Liver (tissue), 9 donors: ENCODE results near the gene STK11IP. TPM values are rescaled to one million over a fixed set of nuclear protein-coding genes. Genes with fewer than 3 reads are reported as not detected.

Experiments
- DNase-seq: peaks from one replicate; pipeline ENCODE4 v3.0.0-alpha.2; 2017; ENCODE audit warnings: low spot score
- H3K27ac ChIP-seq, 2 donors: one replicate each; pipeline ENCODE4 v1.7.0; 2013; ENCODE audit warnings: inconsistent platforms in 2 of 2, low read length in 2 of 2, control low read depth in 1 of 2, low read depth in 1 of 2, mild to moderate bottlenecking in 1 of 2
- H3K27me3 ChIP-seq, 4 donors: one replicate each; pipeline versions ENCODE4 v1.6.1 to v1.7.0; 2013; ENCODE audit warnings: low read length in 3 of 4, inconsistent platforms in 1 of 4, mild to moderate bottlenecking in 1 of 4, moderate library complexity in 1 of 4; ENCODE audit not compliant: control insufficient read depth in 4 of 4, insufficient read depth in 4 of 4
- H3K36me3 ChIP-seq, 4 donors: one replicate each; pipeline versions ENCODE4 v1.6.1 to v1.7.0; 2013; ENCODE audit warnings: low read length in 3 of 4, mild to moderate bottlenecking in 3 of 4, low read depth in 1 of 4, moderate library complexity in 1 of 4; ENCODE audit not compliant: control insufficient read depth in 4 of 4, insufficient read depth in 3 of 4
- H3K4me1 ChIP-seq, 4 donors: one replicate each; pipeline versions ENCODE4 v1.6.1 to v1.7.0; 2013; ENCODE audit warnings: low read length in 3 of 4, mild to moderate bottlenecking in 3 of 4, moderate library complexity in 1 of 4; ENCODE audit not compliant: control insufficient read depth in 4 of 4, insufficient read depth in 4 of 4
- H3K4me3 ChIP-seq, 3 donors: one replicate each; pipeline versions ENCODE4 v1.6.1 to v1.7.0; 2013; ENCODE audit warnings: low read length in 3 of 3, control low read depth in 1 of 3, low read depth in 1 of 3, mild to moderate bottlenecking in 1 of 3
- H3K9ac ChIP-seq, 2 donors: one replicate each; pipeline ENCODE4 v1.7.0; 2013; ENCODE audit warnings: low read length in 2 of 2, mild to moderate bottlenecking in 2 of 2, moderate library complexity in 2 of 2, control low read depth in 1 of 2, low read depth in 1 of 2
- H3K9me3 ChIP-seq, 4 donors: one replicate each; pipeline versions ENCODE4 v1.6.1 to v1.7.0; 2013; ENCODE audit warnings: low read length in 3 of 4; ENCODE audit not compliant: control insufficient read depth in 4 of 4
- EGR1 ChIP-seq, 2 donors: IDR thresholded peaks; 2 replicates each; pipeline ENCODE4 v1.6.1; 2016 to 2018; ENCODE audit warnings: antibody characterized with exemption in 2 of 2, low read depth in 2 of 2
- FOXA1 ChIP-seq: IDR thresholded peaks from 2 replicates; pipeline ENCODE4 v1.6.1; 2016; ENCODE audit warnings: antibody characterized with exemption
- FOXA2 ChIP-seq: IDR thresholded peaks from 2 replicates; pipeline ENCODE4 v1.6.1; 2016; ENCODE audit warnings: antibody characterized with exemption
- HNF4A ChIP-seq, 2 donors: conservative IDR thresholded peaks; 2 replicates each; pipeline ENCODE4 v1.6.1; 2016; ENCODE audit warnings: antibody characterized with exemption in 2 of 2, mild to moderate bottlenecking in 2 of 2
- JUND ChIP-seq, 2 donors: IDR thresholded peaks; 2 replicates each; pipeline ENCODE4 v1.6.1; 2016; ENCODE audit warnings: antibody characterized with exemption in 2 of 2
- NR2F2 ChIP-seq: IDR thresholded peaks from 2 replicates; pipeline ENCODE4 v1.6.1; 2016; ENCODE audit warnings: antibody characterized with exemption
- REST ChIP-seq: IDR thresholded peaks from 2 replicates; pipeline ENCODE4 v1.6.1; 2016; ENCODE audit warnings: antibody characterized with exemption, mild to moderate bottlenecking
- YY1 ChIP-seq: IDR thresholded peaks from 2 replicates; pipeline ENCODE4 v1.6.1; 2016; ENCODE audit warnings: antibody characterized with exemption, mild to moderate bottlenecking
- ZBTB33 ChIP-seq: IDR thresholded peaks from 2 replicates; pipeline ENCODE4 v1.6.1; 2016; ENCODE audit warnings: antibody characterized with exemption
- WGBS: extraction: QIAGEN DNeasy Blood & Tissue Kit; methylation state at CpG from one replicate; pipeline ENCODE4 v1.1.7; 2013; 5-methylcytosine and 5-hydroxymethylcytosine counted together
- polyA plus RNA-seq, 2 donors: library from polyadenylated mRNA; stranded (reverse) in 1 of 2; unstranded in 1 of 2; fragments of 200-250 nt in 1 of 2; fragments of >200 nt in 1 of 2; fragmentation: Nextera tagmentation in 1 of 2; extraction: Ambion mirVana in 1 of 2; gene quantifications; one replicate each; pipeline versions ENCODE4 v1.2.1 to v1.2.3, GENCODE V29; 2013 to 2015
- total RNA-seq, 2 donors: library from RNA; depleted of rRNA; stranded (reverse); fragments of >200 nt; gene quantifications; one replicate each; pipeline ENCODE4 v1.2.3, GENCODE V29; 2014
- donor health status: healthy.
- donor health status: healthy.
- donor health status: healthy.
- donor health status: healthy.
- donor health status: healthy.

Gene STK11IP
- total and polyA plus RNA-seq, 4 donors = 2.9 to 8.4 (median 6.4) TPM

GRCh38 chr2:219591091-219591490 lies 6.6 kb upstream of the STK11IP start:
- no peak overlapping the region for H3K9ac ChIP-seq
- H3K27ac ChIP-seq = no peak overlapping the region
- no peaks in the 10 kb centered on the region for H3K9me3 ChIP-seq
- no peak overlapping the region for H3K4me3 ChIP-seq
- DNase-seq = no peak
- H3K4me1 ChIP-seq = no peaks in the 10 kb centered on the region
- no peak for TF ChIP-seq YY1
- no peak for TF ChIP-seq EGR1 (IDR thresholded peaks at IDR 0.05; ENCODE audit: low read depth in 2 of 2)
- TF ChIP-seq NR2F2 = no peak
- TF ChIP-seq HNF4A (conservative IDR thresholded peaks at IDR 0.05) = no peak
- no peak for TF ChIP-seq JUND (IDR thresholded peaks at IDR 0.05)
- no peak for TF ChIP-seq FOXA2
- no peak for TF ChIP-seq REST
- H3K27me3 ChIP-seq = no peaks in the 10 kb centered on the region
- no peaks in the 10 kb centered on the region for H3K36me3 ChIP-seq
- 64% methylated on average over 4 of the region's 4 CpGs for WGBS

GRCh38 chr2:219592736-219593135 lies 4.9 kb upstream of the STK11IP start:
- DNase-seq = no peak
- TF ChIP-seq ZBTB33 (no peak), NR2F2 (no peak), FOXA1 (no peak), REST (no peak)
- Histone ChIP-seq H3K27ac (no peak overlapping the region), H3K27me3 (no peaks in the 10 kb centered on the region), H3K9ac (no peak overlapping the region), H3K4me3 (no peak overlapping the region), H3K4me1 (peaks cover 0 to 6% (median 4%) of the 10 kb centered on the region in 4 donors), H3K9me3 (no peaks in the 10 kb centered on the region), H3K36me3 (no peaks in the 10 kb centered on the region)
- 83% methylated on average over 6 of the region's 6 CpGs for WGBS
